ENCODE measurements around the gene MITF. TPM values are rescaled to one million over a fixed set of nuclear protein-coding genes. Genes with fewer than 3 reads are reported as not detected.
A peak's percentile ranks its signal among the peaks of the same experiment; 100 is the strongest.

The MITF gene
- total and polyA plus RNA-seq, 3 donors from 2014 or later: 5.5 to 9.0 (median 5.8) TPM

DNA sequence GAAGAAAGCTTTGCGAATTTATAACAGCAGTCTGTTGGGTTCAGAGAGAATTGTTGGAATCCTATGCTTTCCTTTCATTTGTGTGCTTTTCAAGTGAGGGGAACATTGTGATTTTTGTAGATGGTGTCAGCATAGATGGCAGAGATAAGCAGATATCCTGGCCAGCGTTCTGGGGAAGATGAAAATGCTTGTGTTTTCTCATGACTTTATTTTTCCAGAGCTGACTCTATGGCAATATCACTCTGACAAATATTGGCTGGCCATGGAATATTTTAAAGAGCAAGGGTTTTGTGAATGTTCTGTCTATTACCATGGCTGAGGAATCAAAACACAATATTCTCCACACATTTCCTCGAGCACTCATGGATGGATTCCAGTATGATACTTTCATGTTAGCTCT is 108.8 kb downstream of the MITF start:
- Histone ChIP-seq H3K4me1 (no peaks in the 10 kb centered on the region), H3K27me3 (no peaks in the 10 kb centered on the region), H3K36me3 (ENCODE audit: low read depth, missing control alignments) (no peaks in the 10 kb centered on the region), H3K4me3 (no peak overlapping the region), H3K27ac (no peak overlapping the region), H3K9me3 (no peaks in the 10 kb centered on the region)
- DNase-seq: no peak
- no peak for TF ChIP-seq CTCF (IDR thresholded peaks at IDR 0.05)
- 52 to 56% methylated on average over 3 of the region's 3 CpGs for WGBS, 2 donors
- intact Hi-C loops (cut with DNase I; ENCODE audit: low total_unique reads): no loop called here

- Histone ChIP-seq H3K27ac (no peak overlapping the region), H3K4me1 (no peaks in the 10 kb centered on the region), H3K4me3 (no peak overlapping the region), H3K27me3 (no peaks in the 10 kb centered on the region), H3K9me3 (no peaks in the 10 kb centered on the region), H3K36me3 (ENCODE audit: low read depth, missing control alignments) (no peaks in the 10 kb centered on the region)
- DNase-seq: no peak
- intact Hi-C loops (cut with DNase I; ENCODE audit: low total_unique reads): no loop called here
- TF ChIP-seq CTCF (IDR thresholded peaks at IDR 0.05) (no peak), POLR2A (IDR thresholded peaks at IDR 0.05) (no peak)
These were observed 111.6 kb downstream of the MITF start for GRCh38 chr3:69850849-69851248.

- Histone ChIP-seq H3K27me3 (no peaks in the 10 kb centered on the region), H3K4me1 (no peaks in the 10 kb centered on the region), H3K36me3 (ENCODE audit: low read depth, missing control alignments) (no peaks in the 10 kb centered on the region), H3K9me3 (no peaks in the 10 kb centered on the region), H3K4me3 (no peak overlapping the region), H3K27ac (no peak overlapping the region)
- intact Hi-C loops (cut with DNase I; ENCODE audit: low total_unique reads): no loop called here
- no peak for DNase-seq
- no peak for TF ChIP-seq POLR2A (IDR thresholded peaks at IDR 0.05)
- WGBS, 2 donors: 87 to 90% methylated on average over 3 of the region's 3 CpGs
These were observed 113.8 kb downstream of the MITF start for GRCh38 chr3:69853027-69853426.

DNA sequence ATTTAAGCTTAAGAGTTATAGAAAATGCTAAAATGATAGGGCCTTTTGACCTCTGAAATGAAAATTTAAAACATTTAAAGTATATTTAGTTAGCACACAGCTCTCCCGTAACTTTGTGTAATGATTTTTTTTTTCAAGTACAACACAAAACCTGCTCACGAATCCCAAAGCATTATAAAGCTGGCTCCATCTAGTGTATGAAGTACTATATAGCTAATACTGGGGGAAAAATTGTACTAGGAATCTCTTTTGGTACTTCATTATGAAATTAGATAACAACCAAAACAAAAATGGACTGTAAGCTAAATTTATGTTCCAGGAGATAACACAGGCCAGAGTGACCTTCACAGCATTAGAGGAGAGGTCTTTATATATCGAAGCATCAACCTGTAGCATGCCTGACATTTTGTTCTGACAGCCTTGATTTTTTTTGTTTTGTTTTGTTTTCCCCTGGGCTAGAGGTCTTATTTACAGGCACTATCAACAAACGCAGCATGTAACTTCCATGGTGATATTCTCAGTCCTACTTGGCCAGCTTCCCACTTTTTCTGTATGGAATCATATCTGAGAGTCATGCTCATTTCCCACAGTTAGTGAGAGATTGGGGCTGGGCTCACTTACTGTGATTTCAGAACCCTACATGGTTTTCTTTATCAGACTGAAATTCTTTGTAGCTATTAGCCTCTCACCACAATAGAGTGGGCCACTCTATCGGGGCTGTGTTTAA is 116.3 kb downstream of the MITF start:
- Histone ChIP-seq H3K36me3 (ENCODE audit: low read depth, missing control alignments) (no peaks in the 10 kb centered on the region), H3K27me3 (no peaks in the 10 kb centered on the region), H3K9me3 (no peaks in the 10 kb centered on the region), H3K4me1 (no peaks in the 10 kb centered on the region), H3K27ac (no peak overlapping the region), H3K4me3 (no peak overlapping the region)
- intact Hi-C loops (cut with DNase I; ENCODE audit: low total_unique reads): no loop called here
- WGBS, 2 donors: 25 to 26% methylated on average over 5 of the region's 5 CpGs
- TF ChIP-seq POLR2A (IDR thresholded peaks at IDR 0.05) (no peak), CTCF (IDR thresholded peaks at IDR 0.05) (peak in 1 of 3 experiments; percentile 15)
- no peak for DNase-seq

DNA sequence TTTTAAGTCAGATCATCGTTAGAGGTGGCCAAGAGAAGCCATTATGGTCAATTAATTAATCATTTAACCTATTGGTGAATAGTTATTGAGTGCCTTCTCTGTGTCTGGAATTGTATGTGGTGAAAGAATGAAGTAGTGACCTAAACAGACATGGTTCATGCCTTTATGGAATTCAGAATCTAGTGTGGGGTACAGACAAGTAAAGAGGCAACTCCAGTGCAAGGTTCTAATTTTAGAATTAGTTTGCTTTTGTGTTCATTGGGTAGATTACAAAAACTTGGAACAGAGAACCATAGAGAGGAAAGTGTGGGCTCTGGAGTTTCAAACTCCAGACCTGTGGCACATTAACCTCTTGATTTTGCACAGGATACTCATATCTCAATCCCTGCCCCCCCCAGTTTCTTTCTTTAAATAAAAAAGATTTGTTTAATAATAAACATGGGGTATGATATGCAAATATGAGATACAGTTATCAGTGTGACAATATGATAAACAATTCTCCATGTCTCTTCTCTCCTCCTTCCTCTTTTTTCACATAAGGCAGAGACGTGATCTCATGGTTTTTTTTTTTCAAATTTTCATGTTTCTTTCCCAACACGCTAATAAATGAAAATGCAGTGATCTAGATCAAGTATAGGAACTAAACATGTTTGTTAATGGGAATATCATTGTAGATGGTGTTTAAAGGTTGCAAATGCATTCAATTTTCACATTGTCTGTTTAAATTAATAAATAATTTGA is 117.9 kb downstream of the MITF start:
- no peak for TF ChIP-seq CTCF (IDR thresholded peaks at IDR 0.05)
- TF ChIP-seq POLR2A (IDR thresholded peaks at IDR 0.05): no peak
- H3K27me3 ChIP-seq: no peaks in the 10 kb centered on the region
- no peaks in the 10 kb centered on the region for H3K9me3 ChIP-seq
- H3K4me3 ChIP-seq: no peak overlapping the region
- no peak overlapping the region for H3K27ac ChIP-seq
- 75 to 76% methylated on average over 3 of the region's 3 CpGs for WGBS, 2 donors
- intact Hi-C loops (cut with DNase I; ENCODE audit: low total_unique reads): no loop called here
- no peaks in the 10 kb centered on the region for H3K36me3 ChIP-seq (ENCODE audit: low read depth, missing control alignments)
- DNase-seq: no peak
- H3K4me1 ChIP-seq: no peaks in the 10 kb centered on the region
